Neural progenitor cell (in vitro differentiated cells): ENCODE data around the gene TMEM40. TPM values are rescaled to one million over a fixed set of nuclear protein-coding genes. Genes with fewer than 3 reads are reported as not detected.

Experiments
- DNase-seq: peaks from one replicate; pipeline ENCODE4 v3.0.0-alpha.2; 2016; ENCODE audit warnings: low spot score
- H2AFZ ChIP-seq: fragments of 200-600 bp; sonication (generic); replicated peaks from 2 replicates; pipeline ENCODE4 v1.6.1; 2016; ENCODE audit warnings: antibody characterized with exemption
- H3F3A ChIP-seq: fragments of 200-600 bp; sonication (generic); 2 replicates; pipeline ENCODE4 v1.6.1; 2016; ENCODE audit warnings: antibody characterized with exemption, low read depth
- H3K27ac ChIP-seq: fragments of 200-600 bp; sonication (generic); 2 replicates; pipeline ENCODE4 v1.5.1; 2016; ENCODE audit warnings: mild to moderate bottlenecking
- H3K27me3 ChIP-seq: fragments of 200-600 bp; sonication (generic); 2 replicates; pipeline ENCODE4 v1.6.1; 2016; ENCODE audit warnings: mild to moderate bottlenecking, moderate library complexity
- H3K36me3 ChIP-seq: fragments of 200-600 bp; sonication (generic); 2 replicates; pipeline ENCODE4 v1.5.1; 2016
- H3K4me1 ChIP-seq: fragments of 200-600 bp; sonication (generic); 2 replicates; pipeline ENCODE4 v1.6.1; 2016; ENCODE audit warnings: mixed run types
- H3K4me2 ChIP-seq: fragments of 200-600 bp; sonication (generic); 2 replicates; pipeline ENCODE4 v1.6.1; 2016
- H3K4me3 ChIP-seq: fragments of 200-600 bp; sonication (generic); 2 replicates; pipeline ENCODE4 v1.5.1; 2016
- H3K79me2 ChIP-seq: fragments of 200-600 bp; sonication (generic); 2 replicates; pipeline ENCODE4 v1.6.1; 2016; ENCODE audit warnings: low read depth
- H3K9ac ChIP-seq: fragments of 200-600 bp; sonication (generic); 2 replicates; pipeline ENCODE4 v1.6.1; 2016
- H3K9me3 ChIP-seq: fragments of 200-600 bp; sonication (generic); 2 replicates; pipeline ENCODE4 v1.5.1; 2016; ENCODE audit warnings: low read depth
- H4K20me1 ChIP-seq: fragments of 200-600 bp; sonication (generic); 2 replicates; pipeline ENCODE4 v1.6.1; 2016; ENCODE audit warnings: low read depth
- H3K27ac Mint-ChIP-seq: 3 replicates; pipeline ENCODE4 v1.8.0; 2021; ENCODE audit warnings: mixed read lengths
- H3K27me3 Mint-ChIP-seq: 2 replicates; pipeline ENCODE4 v1.8.0; 2022; ENCODE audit warnings: low read depth, mild to moderate bottlenecking, inconsistent platforms, moderate library complexity, mixed read lengths; ENCODE audit not compliant: insufficient read depth
- H3K36me3 Mint-ChIP-seq: 3 replicates; pipeline ENCODE4 v1.8.0; 2021; ENCODE audit warnings: mixed read lengths
- H3K4me1 Mint-ChIP-seq: 3 replicates; pipeline ENCODE4 v1.8.0; 2021; ENCODE audit warnings: mixed read lengths
- H3K4me3 Mint-ChIP-seq: 3 replicates; pipeline ENCODE4 v1.8.0; 2021; ENCODE audit warnings: mild to moderate bottlenecking, moderate library complexity, mixed read lengths
- H3K9me3 Mint-ChIP-seq: 3 replicates; pipeline ENCODE4 v1.8.0; 2020; ENCODE audit warnings: mixed read lengths
- CTCF ChIP-seq: fragments of 200-600 bp; sonication (generic); IDR thresholded peaks from 2 replicates; pipeline ENCODE4 v1.5.1; 2017; ENCODE audit warnings: antibody characterized with exemption, mild to moderate bottlenecking
- EZH2 ChIP-seq: fragments of 200-600 bp; sonication (generic); IDR thresholded peaks from 2 replicates; pipeline ENCODE4 v1.6.1; 2017; ENCODE audit warnings: antibody characterized with exemption, mild to moderate bottlenecking, moderate library complexity
- EZH2phosphoT487 ChIP-seq: fragments of 200-600 bp; sonication (generic); IDR thresholded peaks from 2 replicates; pipeline ENCODE4 v1.6.1; 2017; ENCODE audit warnings: antibody characterized with exemption
- total RNA-seq: library from RNA; depleted of rRNA; stranded (reverse); fragments of >200 nt; gene quantifications from 2 replicates; pipeline ENCODE4 v1.2.3, GENCODE V29; 2015; ENCODE audit warnings: low replicate concordance

The TMEM40 gene
- total RNA-seq, 1 donor from 2014 or later, result not detected

GRCh38 chr3:12730506-12731242 is 28.4 kb downstream of the TMEM40 start:
- no peaks in the 10 kb centered on the region for H3K36me3 Mint-ChIP-seq
- Histone ChIP-seq H3K9ac (no peak overlapping the region), H3K4me3 (no peak overlapping the region), H3K79me2 (no peaks in the 10 kb centered on the region), H4K20me1 (no peaks in the 10 kb centered on the region), H3K4me2 (no peak overlapping the region), H3K27ac (no peak overlapping the region), H3F3A (no peaks in the 10 kb centered on the region), H3K4me1 (no peaks in the 10 kb centered on the region), H3K36me3 (no peaks in the 10 kb centered on the region), H3K27me3 (no peaks in the 10 kb centered on the region), H2AFZ (no peak overlapping the region), H3K9me3 (no peaks in the 10 kb centered on the region)
- no peak overlapping the region for H3K4me3 Mint-ChIP-seq
- no peak overlapping the region for H3K27ac Mint-ChIP-seq
- H3K9me3 Mint-ChIP-seq, result no peaks in the 10 kb centered on the region
- TF ChIP-seq CTCF (no peak), EZH2phosphoT487 (no peak), EZH2 (no peak)
- DNase-seq, result no peak
- H3K27me3 Mint-ChIP-seq, result peaks cover 2% of the 10 kb centered on the region
- peaks cover 7% of the 10 kb centered on the region for H3K4me1 Mint-ChIP-seq

GRCh38 chr3:12729051-12729651 is 29.9 kb downstream of the TMEM40 start:
- H3K4me1 Mint-ChIP-seq, result peaks cover 7% of the 10 kb centered on the region
- no peaks in the 10 kb centered on the region for H3F3A ChIP-seq
- no peak overlapping the region for H3K27ac Mint-ChIP-seq
- H3K36me3 Mint-ChIP-seq, result no peaks in the 10 kb centered on the region
- H3K79me2 ChIP-seq, result no peaks in the 10 kb centered on the region
- peaks cover 4% of the 10 kb centered on the region for H3K27me3 Mint-ChIP-seq
- no peak overlapping the region for H3K9ac ChIP-seq
- H3K4me3 ChIP-seq, result no peak overlapping the region
- no peak overlapping the region for H2AFZ ChIP-seq
- H3K9me3 ChIP-seq, result no peaks in the 10 kb centered on the region
- H3K4me1 ChIP-seq, result no peaks in the 10 kb centered on the region
- H3K9me3 Mint-ChIP-seq, result no peaks in the 10 kb centered on the region
- no peaks in the 10 kb centered on the region for H3K27me3 ChIP-seq
- no peak overlapping the region for H3K4me2 ChIP-seq
- DNase-seq, result no peak
- H3K4me3 Mint-ChIP-seq, result no peak overlapping the region
- H3K36me3 ChIP-seq, result no peaks in the 10 kb centered on the region
- H3K27ac ChIP-seq, result no peak overlapping the region
- H4K20me1 ChIP-seq, result no peaks in the 10 kb centered on the region
- TF ChIP-seq EZH2phosphoT487 (no peak), CTCF (no peak), EZH2 (no peak)

GRCh38 chr3:12727937-12728336 is 31.1 kb downstream of the TMEM40 start:
- Histone ChIP-seq H3K9ac (no peak overlapping the region), H3K27ac (no peak overlapping the region), H4K20me1 (no peaks in the 10 kb centered on the region), H3K4me2 (no peak overlapping the region), H3F3A (no peaks in the 10 kb centered on the region), H3K9me3 (no peaks in the 10 kb centered on the region), H3K79me2 (no peaks in the 10 kb centered on the region), H3K36me3 (no peaks in the 10 kb centered on the region), H3K4me1 (no peaks in the 10 kb centered on the region), H3K4me3 (no peak overlapping the region), H2AFZ (no peak overlapping the region), H3K27me3 (no peaks in the 10 kb centered on the region)
- DNase-seq, result no peak
- Mint-ChIP-seq H3K9me3 (no peaks in the 10 kb centered on the region), H3K27ac (no peak overlapping the region), H3K4me3 (no peak overlapping the region), H3K36me3 (no peaks in the 10 kb centered on the region), H3K27me3 (peaks cover 4% of the 10 kb centered on the region), H3K4me1 (peaks cover 7% of the 10 kb centered on the region)
- TF ChIP-seq CTCF, result no peak
- TF ChIP-seq EZH2, result no peak
- TF ChIP-seq EZH2phosphoT487, result no peak
